ENCODE results near the gene HVCN1. TPM values are rescaled to one million over a fixed set of nuclear protein-coding genes. Genes with fewer than 3 reads are reported as not detected.

Gene HVCN1
- total and polyA plus RNA-seq, 2 donors (not counting 1 experiment from before 2014, with no cell fraction given): 216 to 422 TPM

- Histone ChIP-seq H2AFZ (ENCODE audit: insufficient read depth, low read depth, low read length, poor library complexity, severe bottlenecking) (peak overlapping the region; percentile 66), H3K4me3 (ENCODE audit: control extremely low read depth in 1 of 5, extremely low read depth in 1 of 5, insufficient read depth in 1 of 5, low read depth in 2 of 5, low read length in 4 of 5) (peak overlapping the region in 2 of 5 experiments; percentile 21 to 29), H3K79me2 (ENCODE audit: control insufficient read depth, insufficient read depth, low read length) (peaks cover 32% of the 10 kb centered on the region), H3K27ac (ENCODE audit: low read length in 2 of 2) (peak overlapping the region in 1 of 2 donors; percentile 58), H4K20me1 (ENCODE audit: control insufficient read depth, insufficient read depth, low read length, poor library complexity, severe bottlenecking) (no peaks in the 10 kb centered on the region), H3K4me2 (replicated peaks; ENCODE audit: low read depth, low read length, poor library complexity, severe bottlenecking) (peak overlapping the region; percentile 75), H3K36me3 (replicated peaks in 1 of 2; ENCODE audit: control extremely low read depth in 1 of 2, control insufficient read depth in 1 of 2, extremely low read depth in 1 of 2, insufficient read depth in 2 of 2, low read length in 1 of 2) (no peaks in the 10 kb centered on the region), H3K4me1 (ENCODE audit: control insufficient read depth in 2 of 2, insufficient read depth in 2 of 2, low read length in 2 of 2) (peaks cover 36 to 37% of the 10 kb centered on the region in 2 donors), H3K9ac (ENCODE audit: low read length) (no peak overlapping the region), H3K9me3 (ENCODE audit: control extremely low read depth in 1 of 3, control insufficient read depth in 2 of 3, insufficient read depth in 1 of 3, low read length in 2 of 3) (no peaks in the 10 kb centered on the region), H3K27me3 (replicated peaks in 1 of 4; ENCODE audit: control extremely low read depth in 1 of 4, control insufficient read depth in 3 of 4, insufficient read depth in 4 of 4, low read length in 3 of 4) (no peaks in the 10 kb centered on the region)
- 50% methylated on average over 17 of the region's 20 CpGs for WGBS (ENCODE audit: insufficient coverage)
- DNase-seq (peak; percentile 90), ATAC-seq (ENCODE audit: low read depth) (peak; percentile 100)
- Mint-ChIP-seq H3K9me3 (ENCODE audit: insufficient read depth) (no peaks in the 10 kb centered on the region), H3K4me3 (peak overlapping the region; percentile 64), H3K27ac (peak overlapping the region; percentile 94), H3K27me3 (no peaks in the 10 kb centered on the region), H3K4me1 (peaks cover 47% of the 10 kb centered on the region)
- intact Hi-C loops (cut with micrococcal nuclease): loop anchor here (1.0 to 2.0 kb wide), 10 partner anchors 9 to 248 kb away; partner anchors contain the start of genes ARPC3, HVCN1 and TCTN1
- POLR2A ChIA-PET: interaction anchor here (0.9 to 1.5 kb wide), 2 partner anchors 9 to 78 kb away, joined by 3 to 4 read pairs; no protein-coding TSS in a partner anchor
- TF ChIP-seq CTCF (IDR thresholded peaks at IDR 0.05) (peak; percentile 82), EZH2 (IDR thresholded peaks at IDR 0.05; ENCODE audit: borderline replicate concordance, insufficient read depth, low read depth, low read length, poor library complexity, severe bottlenecking) (no peak)
- CTCF ChIA-PET: interaction anchor here (0.7 to 3.5 kb wide), 28 partner anchors 9 to 248 kb away, joined by 3 to 64 read pairs (median 5); partner anchors contain the start of gene ARPC3
Observed at GRCh38 chr12:110698171-110698902, 9.4 kb upstream of the HVCN1 start.

- no peak for DNase-seq
- Histone ChIP-seq H3K27me3 (replicated peaks in 1 of 4; ENCODE audit: control extremely low read depth in 1 of 4, control insufficient read depth in 3 of 4, insufficient read depth in 4 of 4, low read length in 3 of 4) (no peaks in the 10 kb centered on the region), H3K4me3 (ENCODE audit: control extremely low read depth in 1 of 5, extremely low read depth in 1 of 5, insufficient read depth in 1 of 5, low read depth in 2 of 5, low read length in 4 of 5) (no peak overlapping the region), H3K9me3 (ENCODE audit: control extremely low read depth in 1 of 3, control insufficient read depth in 2 of 3, insufficient read depth in 1 of 3, low read length in 2 of 3) (no peaks in the 10 kb centered on the region), H3K4me1 (ENCODE audit: control insufficient read depth in 2 of 2, insufficient read depth in 2 of 2, low read length in 2 of 2) (peaks cover 41 to 46% of the 10 kb centered on the region in 2 donors), H3K79me2 (ENCODE audit: control insufficient read depth, insufficient read depth, low read length) (peaks cover 40% of the 10 kb centered on the region), H3K27ac (ENCODE audit: low read length in 2 of 2) (peak overlapping the region in 1 of 2 donors; percentile 58), H3K36me3 (replicated peaks in 1 of 2; ENCODE audit: control extremely low read depth in 1 of 2, control insufficient read depth in 1 of 2, extremely low read depth in 1 of 2, insufficient read depth in 2 of 2, low read length in 1 of 2) (no peaks in the 10 kb centered on the region), H4K20me1 (ENCODE audit: control insufficient read depth, insufficient read depth, low read length, poor library complexity, severe bottlenecking) (no peaks in the 10 kb centered on the region), H2AFZ (ENCODE audit: insufficient read depth, low read depth, low read length, poor library complexity, severe bottlenecking) (peak overlapping the region; percentile 51), H3K9ac (ENCODE audit: low read length) (no peak overlapping the region), H3K4me2 (replicated peaks; ENCODE audit: low read depth, low read length, poor library complexity, severe bottlenecking) (peak overlapping the region; percentile 75)
- peak overlapping the region; percentile 79 for H3K27ac Mint-ChIP-seq
- H3K4me1 Mint-ChIP-seq: peaks cover 49% of the 10 kb centered on the region
- ChIA-PET CTCF (interaction anchor here (0.7 to 3.5 kb wide), 27 partner anchors 8 to 247 kb away, joined by 3 to 64 read pairs (median 5); partner anchors contain the start of gene ARPC3), POLR2A (interaction anchor here (0.5 to 1.5 kb wide), 3 partner anchors 8 to 249 kb away, joined by 3 to 4 read pairs (median 3); no protein-coding TSS in a partner anchor)
- no peaks in the 10 kb centered on the region for H3K27me3 Mint-ChIP-seq
- ATAC-seq (ENCODE audit: low read depth): no peak
- H3K4me3 Mint-ChIP-seq: peak overlapping the region; percentile 37
- H3K9me3 Mint-ChIP-seq (ENCODE audit: insufficient read depth): no peaks in the 10 kb centered on the region
- TF ChIP-seq CTCF (IDR thresholded peaks at IDR 0.05) (no peak), EZH2 (IDR thresholded peaks at IDR 0.05; ENCODE audit: borderline replicate concordance, insufficient read depth, low read depth, low read length, poor library complexity, severe bottlenecking) (no peak)
- 58% methylated on average over 1 of the region's 2 CpGs for WGBS (ENCODE audit: insufficient coverage)
- intact Hi-C loops (cut with micrococcal nuclease): no loop called here
Observed at GRCh38 chr12:110697236-110697635, 8.3 kb upstream of the HVCN1 start.
